SU-DHL-6 (cell line): ENCODE results near the gene MUC5AC.

Experiments used
- H2AFZ ChIP-seq: fragments of 200-600 bp; sonication (generic); 2 replicates; pipeline ENCODE4 v1.6.1; 2014; ENCODE audit warnings: low read depth, mild to moderate bottlenecking, moderate library complexity, mixed read lengths, antibody characterized with exemption, low read length; ENCODE audit not compliant: severe bottlenecking
- H3F3A ChIP-seq: fragments of 200-600 bp; shearing (Covaris generic); 2 replicates; pipeline ENCODE4 v1.6.0; 2016; ENCODE audit warnings: antibody characterized with exemption, mild to moderate bottlenecking; ENCODE audit not compliant: insufficient read depth
- H3K27ac ChIP-seq: fragments of 200-600 bp; sonication (generic); 2 replicates; pipeline ENCODE4 v1.5.1; 2016; ENCODE audit warnings: low read depth, mild to moderate bottlenecking, low read length, moderate library complexity, mixed read lengths
- H3K27me3 ChIP-seq: fragments of 200-600 bp; sonication (generic), shearing (Covaris generic); 2 replicates; pipeline ENCODE4 v1.6.0; 2014; ENCODE audit warnings: mild to moderate bottlenecking, low read length
- H3K36me3 ChIP-seq: fragments of 200-600 bp; sonication (generic); 2 replicates; pipeline ENCODE4 v1.6.1; 2014; ENCODE audit warnings: mild to moderate bottlenecking, low read length, mixed read lengths
- H3K4me2 ChIP-seq: fragments of 300-600, 200-600 bp; shearing (Covaris generic), sonication (generic); 2 replicates; pipeline ENCODE4 v1.6.0; 2014; ENCODE audit warnings: low read length, low read depth, mild to moderate bottlenecking; ENCODE audit not compliant: poor library complexity, severe bottlenecking
- H3K4me3 ChIP-seq: fragments of 200-600 bp; sonication (generic); 2 replicates; pipeline ENCODE4 v1.5.1; 2014; ENCODE audit warnings: antibody characterized with exemption, low read length, mild to moderate bottlenecking, mixed read lengths; ENCODE audit not compliant: insufficient read depth, poor library complexity, severe bottlenecking
- H3K79me2 ChIP-seq: fragments of 200-600 bp; sonication (generic); 2 replicates; pipeline ENCODE4 v1.6.1; 2014; ENCODE audit warnings: mild to moderate bottlenecking, low read length, moderate library complexity; ENCODE audit not compliant: insufficient read depth
- H3K9ac ChIP-seq: fragments of 200-600 bp; sonication (generic); 2 replicates; pipeline ENCODE4 v1.7.0; 2014; ENCODE audit warnings: mild to moderate bottlenecking, low read length
- H3K9me2 ChIP-seq: fragments of 200-600 bp; sonication (generic); replicated peaks from 2 replicates; pipeline ENCODE4 v1.6.1; 2014; ENCODE audit warnings: low read length; ENCODE audit not compliant: insufficient read depth
- H3K9me3 ChIP-seq: fragments of 200-600 bp; sonication (generic); 2 replicates; pipeline ENCODE4 v1.6.1; 2014; ENCODE audit warnings: low read length, mixed read lengths; ENCODE audit not compliant: insufficient read depth
- H4K20me1 ChIP-seq: fragments of 200-600 bp; sonication (generic); 2 replicates; pipeline ENCODE4 v1.6.1; 2014; ENCODE audit warnings: low read depth, mild to moderate bottlenecking, antibody characterized with exemption, low read length, moderate library complexity, mixed read lengths
- CTCF ChIP-seq: fragments of 200-600 bp; sonication (generic); IDR thresholded peaks from one replicate; pipeline ENCODE4 v1.5.1; 2017; ENCODE audit warnings: antibody characterized with exemption, mild to moderate bottlenecking, low read length, moderate library complexity; ENCODE audit not compliant: insufficient read depth, poor library complexity, severe bottlenecking
- EZH2phosphoT487 ChIP-seq: fragments of 200-600 bp; sonication (generic), shearing (Covaris generic); conservative IDR thresholded peaks from 2 replicates; pipeline ENCODE4 v1.6.1; 2018; ENCODE audit warnings: mild to moderate bottlenecking, antibody characterized with exemption, low read length, moderate library complexity, mixed read lengths

Gene MUC5AC

GRCh38 chr11:1155274-1155693 lies 2.5 kb upstream of the MUC5AC start:
- Histone ChIP-seq H3K9me2 (no peaks in the 10 kb centered on the region), H3K4me3 (no peak overlapping the region), H3K4me2 (no peak overlapping the region), H3K9me3 (peaks cover 9% of the 10 kb centered on the region; the same call in 1 of the 2 replicates), H3K27ac (no peak overlapping the region), H3F3A (no peaks in the 10 kb centered on the region), H3K36me3 (no peaks in the 10 kb centered on the region), H3K9ac (no peak overlapping the region), H4K20me1 (no peaks in the 10 kb centered on the region), H3K27me3 (no peaks in the 10 kb centered on the region), H2AFZ (no peak overlapping the region), H3K79me2 (no peaks in the 10 kb centered on the region)
- no peak for TF ChIP-seq CTCF
- no peak for TF ChIP-seq EZH2phosphoT487

- no peak for TF ChIP-seq EZH2phosphoT487
- TF ChIP-seq CTCF: no peak
- Histone ChIP-seq H3K4me3 (no peak overlapping the region), H3K9me3 (peaks cover 9% of the 10 kb centered on the region; the same call in 1 of the 2 replicates), H4K20me1 (no peaks in the 10 kb centered on the region), H3K9ac (no peak overlapping the region), H3K4me2 (no peak overlapping the region), H3K27me3 (no peaks in the 10 kb centered on the region), H3K9me2 (no peaks in the 10 kb centered on the region), H3F3A (no peaks in the 10 kb centered on the region), H3K27ac (no peak overlapping the region), H2AFZ (no peak overlapping the region), H3K36me3 (no peaks in the 10 kb centered on the region), H3K79me2 (no peaks in the 10 kb centered on the region)
Observed at GRCh38 chr11:1156506-1157340, 1.0 kb upstream of the MUC5AC start.

- TF ChIP-seq CTCF: no peak
- TF ChIP-seq EZH2phosphoT487: no peak
- Histone ChIP-seq H4K20me1 (no peaks in the 10 kb centered on the region), H3K79me2 (no peaks in the 10 kb centered on the region), H3K9ac (no peak overlapping the region), H3K27ac (no peak overlapping the region), H3K4me3 (no peak overlapping the region), H3K36me3 (no peaks in the 10 kb centered on the region), H3K9me3 (peaks cover 9% of the 10 kb centered on the region; the same call in 1 of the 2 replicates), H3F3A (no peaks in the 10 kb centered on the region), H3K4me2 (no peak overlapping the region), H3K27me3 (no peaks in the 10 kb centered on the region), H2AFZ (no peak overlapping the region), H3K9me2 (no peaks in the 10 kb centered on the region)
Observed at GRCh38 chr11:1157341-1157644, 460 bp upstream of the MUC5AC start.
